Fibroblast of the aortic adventitia (primary cell): ENCODE data around the gene GOLGA8B. TPM values are rescaled to one million over a fixed set of nuclear protein-coding genes. Genes with fewer than 3 reads are reported as not detected.
"Not testable (repeated sequence)": the region's sequence is repeated elsewhere in the genome, so short reads cannot be mapped to it uniquely, and the experiment has no call there.

Experiments used
- DNase-seq: peaks from one replicate; pipeline ENCODE4 v3.0.0-alpha.2; 2010; ENCODE audit warnings: low read depth
- H3K4me3 ChIP-seq: 2 replicates; pipeline ENCODE4 v1.5.1; 2011; ENCODE audit warnings: low read depth, mild to moderate bottlenecking, control low read depth, low read length, moderate library complexity
- total RNA-seq: library from RNA; depleted of rRNA; stranded (reverse); fragments of >200 nt; gene quantifications from 2 replicates; pipeline ENCODE4 v1.2.3, GENCODE V29; 2012; ENCODE audit warnings: low replicate concordance
- TF ChIP-seq, protein P1 (sequence below): IDR thresholded peaks from 2 replicates; pipeline ENCODE4 v1.5.1; 2011; ENCODE audit warnings: mild to moderate bottlenecking, low read length, control low read depth, inconsistent platforms; ENCODE audit not compliant: insufficient read depth

GOLGA8B gene, protein sequence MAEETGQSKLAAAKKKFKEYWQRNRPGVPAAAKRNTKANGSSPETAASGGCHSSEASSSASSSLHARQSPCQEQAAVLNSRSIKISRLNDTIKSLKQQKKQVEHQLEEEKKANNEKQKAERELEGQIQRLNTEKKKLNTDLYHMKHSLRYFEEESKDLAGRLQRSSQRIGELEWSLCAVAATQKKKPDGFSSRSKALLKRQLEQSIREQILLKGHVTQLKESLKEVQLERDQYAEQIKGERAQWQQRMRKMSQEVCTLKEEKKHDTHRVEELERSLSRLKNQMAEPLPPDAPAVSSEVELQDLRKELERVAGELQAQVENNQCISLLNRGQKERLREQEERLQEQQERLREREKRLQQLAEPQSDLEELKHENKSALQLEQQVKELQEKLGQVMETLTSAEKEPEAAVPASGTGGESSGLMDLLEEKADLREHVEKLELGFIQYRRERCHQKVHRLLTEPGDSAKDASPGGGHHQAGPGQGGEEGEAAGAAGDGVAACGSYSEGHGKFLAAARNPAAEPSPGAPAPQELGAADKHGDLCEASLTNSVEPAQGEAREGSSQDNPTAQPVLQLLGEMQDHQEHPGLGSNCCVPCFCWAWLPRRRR
- total RNA-seq, result 18.0 and 33.9 TPM in 2 replicates

DNA sequence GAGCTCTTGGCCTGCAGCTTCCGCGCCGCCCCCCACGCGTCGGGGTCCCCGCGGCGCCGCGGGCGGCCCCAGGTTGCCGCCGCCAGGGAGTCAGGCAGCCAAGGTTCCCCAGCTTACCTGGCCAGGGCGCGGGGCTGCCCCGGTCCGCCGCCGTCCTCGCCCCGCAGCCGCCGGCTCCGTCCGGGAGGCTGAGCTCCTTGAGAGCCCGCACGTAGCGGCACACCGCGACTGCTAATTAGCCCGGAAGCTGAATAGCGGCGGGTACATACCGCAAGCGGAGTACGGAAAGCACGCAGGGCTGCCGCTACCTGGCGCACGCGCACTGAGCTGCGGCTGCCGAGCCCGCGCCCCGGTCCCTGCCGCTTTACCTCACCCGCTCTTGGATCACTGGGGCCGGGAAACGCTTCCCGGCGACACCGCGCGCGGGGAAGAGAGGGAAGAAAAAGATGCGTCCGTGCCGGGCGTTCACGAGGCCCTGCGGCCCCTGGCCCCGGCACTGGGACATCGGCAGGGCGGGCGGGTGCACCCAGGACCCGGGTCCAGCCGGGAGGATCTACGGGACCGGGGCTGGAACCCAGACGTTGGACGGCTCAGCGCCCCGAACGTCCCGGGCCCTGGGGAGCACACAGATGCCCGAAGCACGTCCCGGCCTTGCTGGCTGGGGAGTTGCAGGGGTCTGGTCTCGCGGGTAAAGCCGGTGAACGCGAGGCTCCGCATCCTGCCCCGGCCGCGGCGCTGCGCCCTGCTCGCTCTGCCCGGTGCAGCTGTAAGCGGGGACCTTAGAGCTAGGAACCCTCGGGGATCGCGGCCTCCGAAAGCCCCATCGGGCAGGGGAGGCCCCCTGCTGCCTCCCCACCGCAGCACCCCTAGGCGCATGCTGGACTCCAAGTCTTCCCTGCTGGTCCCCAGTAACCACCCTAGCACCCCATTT lies at the start of gene GOLGA8B:
Gene GOLGA8B, minus strand, starts transcription at position 253 of the 931 bp plus-strand sequence. CDS start 47,739 bp downstream, outside the sequence.
- TF ChIP-seq, protein P1, sequence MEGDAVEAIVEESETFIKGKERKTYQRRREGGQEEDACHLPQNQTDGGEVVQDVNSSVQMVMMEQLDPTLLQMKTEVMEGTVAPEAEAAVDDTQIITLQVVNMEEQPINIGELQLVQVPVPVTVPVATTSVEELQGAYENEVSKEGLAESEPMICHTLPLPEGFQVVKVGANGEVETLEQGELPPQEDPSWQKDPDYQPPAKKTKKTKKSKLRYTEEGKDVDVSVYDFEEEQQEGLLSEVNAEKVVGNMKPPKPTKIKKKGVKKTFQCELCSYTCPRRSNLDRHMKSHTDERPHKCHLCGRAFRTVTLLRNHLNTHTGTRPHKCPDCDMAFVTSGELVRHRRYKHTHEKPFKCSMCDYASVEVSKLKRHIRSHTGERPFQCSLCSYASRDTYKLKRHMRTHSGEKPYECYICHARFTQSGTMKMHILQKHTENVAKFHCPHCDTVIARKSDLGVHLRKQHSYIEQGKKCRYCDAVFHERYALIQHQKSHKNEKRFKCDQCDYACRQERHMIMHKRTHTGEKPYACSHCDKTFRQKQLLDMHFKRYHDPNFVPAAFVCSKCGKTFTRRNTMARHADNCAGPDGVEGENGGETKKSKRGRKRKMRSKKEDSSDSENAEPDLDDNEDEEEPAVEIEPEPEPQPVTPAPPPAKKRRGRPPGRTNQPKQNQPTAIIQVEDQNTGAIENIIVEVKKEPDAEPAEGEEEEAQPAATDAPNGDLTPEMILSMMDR, result no peak
- peak within 1 kb of the TSS; percentile 72 for H3K4me3 ChIP-seq
- peak; percentile 33 for DNase-seq

DNA sequence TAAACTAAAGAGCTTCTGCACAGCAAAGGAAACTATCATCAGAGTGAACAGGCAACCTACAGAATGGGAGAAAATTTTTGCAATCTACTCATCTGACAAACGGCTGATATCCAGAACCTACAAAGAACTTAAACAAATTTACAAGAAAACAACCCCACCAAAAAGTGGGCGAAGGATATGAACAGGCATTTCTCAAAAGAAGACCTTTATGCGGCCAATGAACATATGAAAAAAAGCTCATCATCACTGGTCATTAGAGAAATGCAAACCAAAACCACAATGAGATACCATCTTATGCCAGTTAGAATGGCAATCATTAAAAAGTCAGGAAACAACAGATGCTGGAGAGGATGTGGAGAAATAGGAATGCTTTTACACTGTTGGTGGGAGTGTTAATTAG lies 49.7 kb upstream of the GOLGA8B start:
- not testable (repeated sequence) for DNase-seq, H3K4me3 ChIP-seq

- TF ChIP-seq, protein P1, result no peak
- no peak overlapping the region for H3K4me3 ChIP-seq
- DNase-seq, result no peak
Observed at GRCh38 chr15:34628577-34629152, 45.2 kb upstream of the GOLGA8B start.

- TF ChIP-seq, protein P1, result no peak
- DNase-seq, result no peak
- H3K4me3 ChIP-seq, result no peak overlapping the region
Observed at GRCh38 chr15:34625007-34625406, 41.6 kb upstream of the GOLGA8B start.

DNA sequence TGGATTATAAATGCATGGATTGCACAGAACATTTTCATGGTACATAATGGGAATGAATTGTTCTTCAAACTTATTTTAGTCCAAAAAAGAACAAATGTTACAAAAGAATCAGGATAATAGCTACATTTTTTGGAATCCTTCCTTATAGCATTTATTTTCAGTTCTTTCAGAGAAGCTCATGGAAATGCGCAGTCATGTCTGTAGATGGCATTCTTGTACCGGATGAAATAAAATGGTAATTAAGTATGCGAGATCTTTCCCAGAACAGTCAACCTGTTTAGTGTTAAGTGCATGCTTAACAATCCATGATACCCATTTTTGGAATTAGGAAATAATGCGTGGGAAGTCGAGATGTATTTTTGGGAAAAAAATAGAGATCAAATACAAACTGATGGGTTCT lies 38.2 kb upstream of the GOLGA8B start:
- TF ChIP-seq, protein P1, result peak; percentile 33
- no peak overlapping the region for H3K4me3 ChIP-seq
- peak; percentile 50 for DNase-seq

- H3K4me3 ChIP-seq, result no peak overlapping the region
- TF ChIP-seq, protein P1, result no peak
- no peak for DNase-seq
Observed at GRCh38 chr15:34620814-34621213, 37.4 kb upstream of the GOLGA8B start.
